Pons (tissue), 1 donor: ENCODE results near the gene PITRM1.

Experiments used
- DNase-seq: peaks from one replicate; pipeline ENCODE4 v3.0.0-alpha.2; 2016; ENCODE audit warnings: low spot score

The PITRM1 gene

DNA sequence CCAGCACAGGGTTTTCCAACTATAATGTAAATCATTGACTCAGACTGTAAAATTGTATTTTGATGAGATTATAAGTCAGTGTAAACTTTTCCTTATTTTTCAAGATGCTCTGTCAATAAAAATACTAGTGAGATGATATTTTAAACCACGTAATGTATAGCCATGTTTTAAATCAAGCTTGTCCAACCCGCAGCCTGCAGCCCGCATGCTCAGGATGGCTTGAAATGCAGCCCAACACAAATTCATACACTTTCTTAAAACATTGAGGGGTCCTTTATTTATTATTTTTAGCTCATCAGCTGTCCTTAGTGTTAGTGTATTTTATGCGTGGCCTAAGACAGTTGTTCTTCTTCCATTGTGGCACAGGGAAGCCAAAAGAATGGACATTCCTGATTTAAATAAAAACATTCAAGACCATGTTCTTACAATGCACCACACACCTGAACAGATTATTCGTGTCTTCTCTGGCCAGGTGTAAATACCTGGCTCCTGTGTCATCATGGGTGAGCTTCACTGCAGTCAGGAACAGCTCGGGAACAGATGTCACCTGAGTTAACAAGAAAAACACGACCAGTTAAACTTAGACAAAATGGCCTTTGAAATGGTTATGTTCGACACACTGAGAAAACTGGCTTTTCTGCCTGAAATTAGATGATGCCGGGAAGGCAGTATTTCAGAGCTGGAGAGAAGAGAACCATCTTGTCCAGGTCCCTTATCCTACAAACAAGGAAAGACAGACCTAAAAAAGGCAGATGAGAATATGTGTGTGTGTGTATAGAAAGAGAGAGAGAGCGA lies 5.9 kb downstream of the PITRM1 start:
- no peak for DNase-seq

DNA sequence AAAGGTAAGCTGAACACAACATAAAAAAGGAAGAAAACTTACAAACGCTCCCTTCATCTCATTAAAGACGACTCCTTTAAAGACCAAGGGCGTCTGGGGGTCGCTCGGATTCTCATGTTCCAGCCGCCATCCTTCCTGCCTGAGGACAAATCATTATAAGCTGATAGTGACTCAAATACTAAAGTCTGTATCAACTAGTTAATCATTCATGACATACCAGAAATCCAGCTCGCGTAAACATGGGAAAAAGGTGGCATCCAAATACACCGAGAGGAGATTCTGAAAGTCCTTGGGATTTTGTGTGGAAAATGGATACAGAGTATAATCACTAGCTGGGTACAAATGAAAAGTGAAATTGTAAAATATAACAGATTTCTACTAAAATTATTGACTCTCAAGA lies 7.4 kb downstream of the PITRM1 start:
- no peak for DNase-seq

DNA sequence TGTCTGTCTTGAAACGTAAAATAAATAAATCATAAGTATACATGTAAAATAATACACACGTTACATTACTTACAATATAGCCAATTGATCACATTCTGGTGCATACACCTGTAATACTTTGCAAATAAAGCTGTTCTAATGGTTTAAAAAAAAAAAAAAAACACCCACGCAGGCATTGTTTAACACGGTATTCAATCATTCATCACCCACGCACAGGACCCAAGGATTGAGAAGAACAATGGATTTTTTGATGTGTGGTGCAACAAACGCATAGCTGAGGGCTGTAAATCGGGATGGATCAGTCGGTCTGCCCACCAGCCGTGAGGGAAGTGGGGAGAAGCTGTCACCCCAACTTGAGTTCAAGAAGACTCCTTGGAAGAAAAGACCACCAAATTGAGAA lies 8.7 kb downstream of the PITRM1 start:
- DNase-seq = no peak

DNA sequence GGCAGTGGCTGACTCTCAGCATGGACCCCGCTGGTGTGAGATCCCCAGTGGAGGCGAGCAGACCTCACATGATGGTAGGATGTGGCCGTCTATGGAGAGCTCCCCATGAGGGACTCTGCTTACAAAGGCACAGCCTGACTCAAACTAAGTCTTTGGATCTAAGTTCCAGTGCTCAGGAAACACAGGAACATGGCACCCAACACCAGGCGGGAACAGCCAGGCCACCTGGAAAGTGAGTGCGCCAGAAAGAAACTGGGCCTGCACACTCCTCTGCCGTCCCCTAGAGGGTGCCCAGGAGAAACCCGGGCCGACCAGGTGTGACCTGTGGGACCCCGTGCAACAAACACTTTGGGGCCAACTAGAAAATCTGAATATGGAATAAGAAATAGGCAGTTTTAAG lies 10.0 kb downstream of the PITRM1 start:
- DNase-seq = no peak

DNA sequence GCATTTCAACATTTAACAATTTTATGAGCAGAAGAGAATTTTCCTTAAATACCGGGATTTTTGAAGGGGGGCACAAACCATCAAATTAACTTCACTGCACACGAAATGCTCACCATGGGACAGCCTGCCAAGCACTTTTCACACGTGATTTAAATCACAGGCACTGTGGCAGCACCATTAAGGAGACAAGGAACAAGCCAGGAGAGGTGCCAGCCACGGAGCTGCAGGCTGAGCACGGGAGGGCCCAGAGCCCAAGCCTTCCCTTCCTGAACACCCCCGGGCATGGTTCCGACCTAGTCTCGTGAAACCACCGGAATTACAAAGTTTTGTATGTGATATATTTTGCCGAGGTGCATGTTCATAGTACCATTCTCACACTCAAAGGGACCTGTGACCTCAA lies 13.4 kb downstream of the PITRM1 start:
- peak; percentile 8 for DNase-seq

DNA sequence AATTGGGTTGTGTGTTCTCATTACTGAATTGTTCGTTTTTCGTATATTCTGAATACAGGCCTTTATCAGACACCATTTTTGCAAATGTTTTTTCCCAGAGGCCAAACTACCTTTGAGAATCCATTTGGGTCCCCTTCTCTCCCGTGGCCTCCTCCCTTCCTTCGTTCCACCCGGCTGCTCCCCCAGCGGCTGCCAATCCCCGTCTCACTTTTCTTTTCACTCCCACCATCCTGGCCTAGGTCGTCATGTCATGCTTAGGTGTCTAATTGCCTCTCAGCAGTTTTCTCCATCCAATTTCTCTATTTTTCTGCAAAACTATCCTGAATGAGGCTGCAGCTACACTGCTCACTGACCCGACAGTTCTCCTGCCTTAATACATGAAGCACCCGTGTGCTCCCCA lies 17.9 kb downstream of the PITRM1 start:
- DNase-seq = no peak

DNA sequence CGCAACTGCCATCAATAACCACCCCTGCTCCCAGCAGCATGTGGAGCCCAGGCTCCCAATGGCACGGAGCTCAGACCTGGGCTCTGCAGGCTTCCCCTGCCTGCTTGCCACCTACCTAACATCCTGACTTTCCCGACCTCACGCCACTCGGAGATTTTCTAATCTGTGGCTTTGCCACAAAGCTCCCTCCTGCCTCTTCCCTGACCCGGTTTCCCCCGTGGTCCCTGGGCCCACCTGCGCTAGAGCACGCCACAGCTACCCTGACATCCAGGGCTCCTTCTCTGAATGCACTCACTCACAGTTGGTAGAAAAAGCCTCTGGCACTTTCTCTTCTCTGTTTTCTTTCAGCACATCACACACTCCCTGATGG lies 20.0 kb downstream of the PITRM1 start:
- no peak for DNase-seq

DNA sequence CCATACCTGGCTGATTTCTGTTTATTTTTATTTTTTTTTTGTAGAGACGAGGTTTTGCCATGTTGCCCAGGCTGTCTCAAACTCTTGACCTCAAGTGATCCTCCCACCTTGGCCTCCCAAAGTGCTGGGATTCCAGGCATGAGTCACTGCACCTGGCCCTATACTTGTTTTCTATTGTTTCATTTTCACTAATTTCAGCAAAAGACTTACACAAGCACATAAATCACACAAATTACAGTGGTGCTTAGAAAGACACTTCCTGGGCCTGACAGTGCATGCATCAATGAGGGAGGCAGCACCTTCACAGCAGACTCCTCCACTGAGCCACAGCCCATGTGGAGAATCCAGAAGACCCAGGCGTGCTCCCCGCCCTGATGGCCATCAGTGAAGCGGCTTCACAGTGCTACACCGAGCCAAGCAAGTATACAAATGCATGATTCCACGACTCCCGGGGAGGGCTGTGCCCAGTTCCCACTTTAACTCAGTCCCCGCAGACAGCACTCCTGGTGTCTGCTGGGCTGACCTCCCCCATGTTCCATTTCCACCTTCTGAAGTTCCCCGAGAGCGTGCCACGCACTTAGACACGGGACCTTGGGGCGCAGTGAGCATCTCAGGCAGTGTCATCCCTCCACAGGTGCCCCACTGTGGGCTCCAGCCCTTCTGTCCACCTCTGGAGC lies 20.6 kb downstream of the PITRM1 start:
- no peak for DNase-seq

DNA sequence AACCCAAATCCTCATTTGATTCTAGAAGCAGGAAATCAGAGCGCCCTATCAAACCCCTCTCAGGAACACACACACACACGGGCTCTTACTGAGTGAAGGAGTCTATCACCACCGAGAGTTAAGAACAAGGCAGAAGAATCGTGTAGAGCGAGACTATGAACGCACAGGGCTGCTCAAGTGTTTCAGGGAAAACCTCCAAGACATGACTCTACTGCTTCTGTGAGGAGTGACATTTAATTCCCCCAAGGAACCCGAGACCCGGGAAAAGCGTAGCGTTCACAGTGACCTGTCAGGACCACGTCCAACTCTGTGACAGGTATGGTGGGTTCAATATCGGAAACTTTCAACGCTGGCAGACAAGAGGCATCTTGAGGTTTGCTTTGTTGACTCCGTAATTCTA lies 21.6 kb downstream of the PITRM1 start:
- no peak for DNase-seq

DNA sequence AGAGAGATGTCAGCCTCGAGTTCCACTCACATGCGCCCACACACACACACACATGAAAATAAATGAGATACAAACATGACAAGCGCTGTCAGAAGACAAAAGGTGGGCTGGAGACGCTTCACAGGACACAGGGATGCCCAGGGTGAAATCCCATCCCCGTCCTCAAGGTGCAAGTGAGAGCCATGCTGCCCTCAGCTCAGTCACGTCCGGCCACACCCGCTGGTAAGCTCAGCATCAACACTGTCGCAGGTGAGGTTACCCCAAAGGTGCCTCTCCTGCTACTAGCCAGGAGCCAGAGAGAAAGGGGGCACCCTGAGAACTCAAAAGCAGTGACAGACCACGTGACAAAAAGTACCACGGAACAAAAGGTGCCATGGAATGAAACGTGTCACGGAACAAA lies 22.2 kb downstream of the PITRM1 start:
- no peak for DNase-seq

DNA sequence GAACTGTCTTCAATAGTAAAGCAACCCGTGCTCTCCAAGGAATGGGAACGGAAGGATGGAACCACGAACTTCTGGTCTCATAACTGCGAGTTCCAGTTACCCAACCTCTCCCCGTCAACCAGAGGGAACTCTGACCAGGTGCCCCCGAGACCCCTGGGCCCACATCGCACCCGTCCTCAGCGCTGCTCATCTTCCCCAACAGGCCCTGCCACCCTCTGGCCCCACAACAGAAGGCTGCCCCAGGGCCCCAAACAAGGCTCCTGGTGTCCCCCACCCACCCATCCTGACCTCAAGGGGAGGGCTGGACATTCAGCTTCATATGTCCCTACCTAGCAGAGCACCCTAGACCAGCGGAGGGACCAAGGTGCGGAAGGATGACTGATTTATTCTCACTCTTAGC lies 22.7 kb downstream of the PITRM1 start:
- DNase-seq = no peak

DNA sequence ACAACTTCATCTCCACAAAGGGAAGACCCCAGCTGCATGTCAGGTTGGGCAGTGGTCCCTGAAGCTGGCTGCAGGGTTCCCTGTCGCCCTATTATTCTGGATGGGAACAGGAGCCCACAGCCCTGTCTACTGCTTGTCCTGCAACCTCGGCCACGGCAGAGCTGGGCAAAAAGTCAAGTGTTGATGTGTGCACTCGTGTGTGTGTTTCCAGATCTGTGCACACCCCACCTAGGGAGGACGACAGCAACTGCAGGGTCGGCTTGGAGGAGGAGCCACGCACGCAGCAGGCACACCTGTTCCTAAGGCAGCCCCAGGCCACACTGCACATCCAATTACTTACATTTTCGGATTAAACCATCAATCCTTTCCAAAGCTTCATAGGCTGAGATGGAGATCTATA lies 23.6 kb downstream of the PITRM1 start:
- no peak for DNase-seq

DNA sequence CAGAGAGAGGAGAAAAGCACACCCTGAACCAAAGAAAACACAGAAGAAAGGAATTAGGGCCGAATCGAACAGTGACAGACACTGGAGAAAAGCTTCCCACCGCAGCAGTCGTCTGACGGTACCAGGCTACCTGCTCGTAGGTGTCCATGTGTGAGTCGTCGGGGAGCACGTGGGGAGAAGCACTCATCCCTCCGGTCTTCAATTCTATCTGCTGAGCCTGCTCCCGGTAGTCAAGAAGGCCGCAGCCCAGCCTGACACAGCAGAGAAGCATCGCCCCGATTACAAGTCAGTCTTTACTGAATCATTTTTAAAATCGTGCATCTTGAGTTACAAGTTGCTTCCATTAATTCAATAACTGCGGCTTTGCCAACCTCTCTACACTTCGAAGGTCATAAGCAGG lies 24.5 kb downstream of the PITRM1 start:
- no peak for DNase-seq

DNA sequence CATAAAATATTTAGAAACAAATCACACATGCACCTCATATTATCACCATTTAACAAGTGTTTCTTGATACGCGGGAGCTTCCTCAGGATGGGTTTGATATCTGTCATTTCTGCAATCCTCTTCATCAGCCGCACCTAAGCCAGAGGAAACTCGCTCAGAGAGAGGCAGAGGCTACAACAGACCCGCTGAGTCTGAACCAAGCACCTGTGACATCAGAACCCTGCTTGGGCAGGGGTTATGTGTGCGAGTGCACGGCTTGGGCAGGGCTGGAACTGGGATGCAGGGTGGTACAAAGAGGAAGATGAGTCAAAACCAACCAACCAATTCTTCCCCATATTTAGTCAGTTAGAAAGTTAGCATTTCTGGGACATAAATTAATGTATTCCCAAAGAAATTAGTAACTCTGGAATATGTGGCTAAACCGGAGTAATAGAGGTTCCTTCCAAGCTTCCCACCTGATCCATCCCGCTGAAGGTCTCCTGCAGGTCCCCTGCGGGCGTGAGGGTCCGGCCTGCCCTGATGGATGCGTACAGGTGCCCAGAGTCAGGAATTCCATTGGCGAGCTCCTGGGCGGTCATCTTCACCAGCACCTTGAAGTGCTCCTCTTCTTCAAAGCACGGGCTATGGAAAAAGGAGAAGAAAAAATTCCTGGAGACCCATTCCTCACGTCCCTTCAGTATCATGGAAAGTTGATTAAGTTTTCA lies 25.3 kb downstream of the PITRM1 start:
- no peak for DNase-seq

DNA sequence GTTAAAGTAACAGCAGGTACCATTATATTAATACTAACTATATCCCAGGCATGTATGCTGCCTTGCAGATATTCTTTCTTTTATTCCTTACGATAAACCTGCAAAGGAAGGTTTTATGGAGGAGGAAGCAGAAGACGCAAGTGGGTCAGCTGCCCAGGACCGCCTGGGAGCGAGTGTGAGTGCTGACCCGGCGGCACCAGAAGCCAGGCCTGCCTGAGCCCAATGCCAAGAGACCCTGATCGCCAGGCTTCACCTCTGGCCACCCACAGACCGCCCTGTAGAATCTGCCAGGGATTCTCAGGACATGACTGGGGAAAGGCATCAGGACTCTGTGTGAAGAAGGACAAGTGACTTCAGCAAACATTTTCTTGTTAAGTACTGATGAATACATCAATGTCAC lies 26.3 kb downstream of the PITRM1 start:
- DNase-seq = no peak

DNA sequence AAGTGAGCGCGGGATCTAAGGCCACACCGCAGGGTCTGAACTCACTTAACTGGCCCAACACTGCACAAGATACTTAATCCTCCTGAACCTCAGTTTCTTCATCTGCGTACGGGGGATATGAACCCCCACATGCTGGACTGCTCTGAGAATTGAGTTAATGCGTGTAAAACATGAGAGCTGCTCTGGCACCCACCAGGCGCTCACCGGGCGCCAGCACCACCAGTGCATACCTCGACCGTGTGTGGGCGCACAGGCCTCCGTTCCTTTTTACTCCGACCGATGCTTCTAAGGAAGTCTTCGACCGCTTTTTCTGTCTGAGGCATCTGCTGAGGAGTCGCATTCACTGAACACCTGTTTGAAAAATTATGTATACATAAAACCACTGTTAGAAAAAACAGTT lies 27.2 kb downstream of the PITRM1 start:
- no peak for DNase-seq

DNA sequence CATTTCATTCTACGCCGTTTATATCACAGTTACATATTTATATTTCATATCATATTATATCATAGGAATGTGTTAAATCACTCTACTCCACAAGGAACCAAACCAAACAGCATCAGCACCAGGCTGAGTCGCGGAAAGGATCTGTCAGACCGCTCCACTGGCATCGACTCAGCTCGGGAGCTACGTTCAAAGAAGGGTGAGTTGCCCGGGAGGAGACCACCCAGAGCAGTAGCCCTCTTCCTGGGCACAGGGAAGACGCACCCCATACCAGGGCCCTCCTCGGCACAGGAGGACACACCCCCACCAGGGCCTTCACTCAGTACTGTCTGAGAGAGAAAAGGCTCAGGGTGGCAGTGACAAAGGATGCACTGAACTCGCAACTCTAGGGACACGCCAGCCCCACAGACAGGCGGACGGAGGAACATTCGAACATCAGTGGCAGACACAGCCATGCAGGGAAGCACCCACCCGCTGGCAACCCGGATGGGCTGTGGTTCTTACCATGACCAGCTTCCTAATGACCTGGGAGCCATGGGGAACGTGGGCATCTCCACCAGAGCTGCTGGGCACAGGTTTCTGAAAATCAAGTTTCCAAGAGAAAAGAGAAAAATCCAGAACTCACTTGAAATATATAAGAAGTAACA lies 28.7 kb downstream of the PITRM1 start:
- DNase-seq = no peak

DNA sequence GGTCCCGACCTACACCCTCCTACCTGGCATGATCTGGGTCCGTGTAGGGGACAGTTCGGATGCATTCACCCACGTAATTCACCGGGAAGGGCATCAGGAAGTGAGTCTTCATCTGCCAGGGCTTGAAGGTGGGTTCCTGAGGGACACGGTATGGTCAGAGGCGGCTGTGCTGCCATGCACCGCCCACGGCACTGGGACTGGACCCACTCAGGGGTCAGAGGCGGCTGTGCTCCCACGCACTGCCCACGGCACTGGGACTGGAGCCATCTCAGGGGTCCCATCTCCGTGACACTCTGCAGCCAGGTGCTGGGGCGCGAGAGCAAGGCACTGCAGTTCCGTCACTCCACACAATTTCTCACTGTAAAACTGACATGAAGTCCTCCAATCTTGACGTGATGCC lies 29.2 kb downstream of the PITRM1 start:
- no peak for DNase-seq

DNA sequence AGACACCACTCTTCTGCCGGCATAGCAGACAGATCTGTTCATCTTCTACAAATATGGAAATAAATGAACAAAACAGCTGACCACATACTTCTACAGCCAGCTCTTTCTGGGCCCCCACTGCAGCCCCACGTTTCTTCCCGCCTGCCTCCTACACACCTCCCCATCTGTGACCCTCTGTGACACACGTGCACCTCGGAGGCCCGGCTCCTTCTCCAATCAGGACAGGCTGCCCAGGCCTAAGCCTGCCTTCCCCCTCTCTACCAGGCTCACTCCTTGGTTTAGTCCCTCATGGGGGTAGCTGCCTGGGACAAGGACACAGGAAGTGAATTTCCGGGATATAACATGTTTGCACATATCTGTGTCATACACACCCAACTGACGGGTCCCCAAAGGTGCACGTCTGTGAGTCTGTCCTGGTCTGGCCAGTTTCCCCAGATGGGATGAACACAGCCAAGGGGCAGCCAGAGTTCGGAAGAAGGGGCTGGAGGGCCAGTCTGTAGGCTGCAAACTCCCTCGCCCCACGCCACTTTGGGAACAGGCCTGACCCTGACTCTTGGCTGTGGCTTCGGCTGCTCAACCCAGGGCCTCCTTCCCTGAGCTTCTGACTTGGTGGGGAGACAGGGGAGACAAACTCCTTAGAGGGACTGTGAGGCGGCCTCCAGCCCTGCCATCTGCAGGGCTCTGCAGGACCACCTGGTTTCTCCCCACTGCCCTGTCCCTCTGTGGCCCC lies 30.3 kb downstream of the PITRM1 start:
- no peak for DNase-seq

DNA sequence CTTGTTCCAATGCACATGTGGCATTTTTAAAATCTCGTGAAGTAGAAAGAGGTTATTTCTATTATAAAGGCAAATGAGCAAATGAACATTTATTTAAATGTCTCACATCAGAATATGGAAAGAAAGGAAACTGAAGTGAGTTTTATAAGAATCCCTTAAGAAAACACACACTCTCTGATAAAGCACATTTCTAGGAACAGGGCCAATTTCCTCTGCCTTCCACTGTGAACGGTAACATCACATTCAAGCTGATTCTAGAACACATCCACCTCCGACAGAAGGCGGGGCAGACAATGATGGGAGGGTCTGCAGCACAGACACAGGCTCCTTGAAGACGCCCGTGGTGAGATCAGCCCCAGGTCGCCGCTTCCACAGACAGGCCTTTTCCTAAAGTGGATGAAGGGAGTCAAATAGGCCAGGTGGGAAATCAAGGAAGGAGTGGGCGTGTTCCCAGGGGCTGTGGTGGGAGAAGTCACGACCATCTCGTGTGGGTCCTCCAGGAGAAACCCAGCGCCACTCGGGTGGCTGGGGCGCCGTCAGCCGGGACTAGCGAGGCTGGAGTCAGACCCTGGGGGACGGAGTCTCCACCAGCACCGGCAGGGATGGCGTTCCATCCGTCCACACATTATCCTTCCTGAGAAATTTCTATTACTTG lies 31.1 kb downstream of the PITRM1 start:
- DNase-seq = no peak

DNA sequence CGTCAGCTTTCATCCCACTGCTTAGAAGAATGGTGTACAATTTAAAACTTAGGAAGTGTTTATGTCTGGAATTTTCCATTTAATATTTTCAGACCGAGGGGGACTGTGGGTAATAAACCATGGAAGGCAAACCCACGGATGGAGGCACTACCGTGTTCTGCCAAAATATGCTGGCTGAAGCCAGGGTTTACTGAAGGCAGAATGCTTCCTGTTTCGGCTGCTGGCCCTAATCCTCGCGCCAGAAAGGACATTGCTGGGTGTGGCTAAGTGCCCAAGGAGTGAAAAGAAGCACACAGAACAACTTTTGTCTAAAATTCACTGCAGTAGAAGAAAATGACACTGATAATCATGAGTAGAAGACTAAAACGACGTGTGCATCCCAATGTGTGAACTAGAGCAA lies 32.3 kb downstream of the PITRM1 start:
- peak; percentile 11 for DNase-seq
